ENCODE results near the gene HELQ.

Gene HELQ

DNA sequence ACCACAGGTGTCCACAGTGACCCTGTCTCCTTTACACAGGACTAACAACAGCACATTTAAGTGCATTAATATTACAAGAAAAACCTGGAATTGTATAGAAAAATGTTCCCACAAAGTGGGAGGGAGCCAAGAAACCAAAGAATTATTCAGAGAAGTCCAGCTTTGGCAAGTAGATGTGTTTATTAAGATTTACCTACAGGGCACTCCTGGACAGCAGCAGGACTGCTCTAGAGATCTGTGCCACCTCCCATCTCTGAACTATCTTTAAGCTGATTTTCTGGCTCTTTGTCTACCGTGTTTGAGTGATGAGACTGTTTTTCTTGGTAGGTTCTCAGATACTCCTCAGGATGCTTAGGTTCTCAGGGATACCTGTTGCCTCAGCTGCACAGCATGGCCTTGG lies 82.7 kb downstream of the HELQ start:
- peaks cover 2% of the 10 kb centered on the region for H3K9me3 ChIP-seq (ENCODE audit: low read depth, low read length)
- TF ChIP-seq EZH2 (IDR thresholded peaks at IDR 0.05) (no peak), POLR2AphosphoS5 (IDR thresholded peaks at IDR 0.05; ENCODE audit: borderline replicate concordance, low read depth, low read length) (no peak), FOXP2 (optimal IDR thresholded peaks at IDR 0.05; ENCODE audit: control extremely low read depth, extremely low read length, insufficient read depth) (no peak)
- DNase-seq (ENCODE audit: low read depth, low spot score) = no peak
- no peak overlapping the region for H3K4me3 ChIP-seq
- H3K27ac ChIP-seq = no peak overlapping the region
- no peak overlapping the region for H3K9ac ChIP-seq (ENCODE audit: insufficient read length)
- H3K36me3 ChIP-seq (ENCODE audit: insufficient read depth, low read length) = no peaks in the 10 kb centered on the region

DNA sequence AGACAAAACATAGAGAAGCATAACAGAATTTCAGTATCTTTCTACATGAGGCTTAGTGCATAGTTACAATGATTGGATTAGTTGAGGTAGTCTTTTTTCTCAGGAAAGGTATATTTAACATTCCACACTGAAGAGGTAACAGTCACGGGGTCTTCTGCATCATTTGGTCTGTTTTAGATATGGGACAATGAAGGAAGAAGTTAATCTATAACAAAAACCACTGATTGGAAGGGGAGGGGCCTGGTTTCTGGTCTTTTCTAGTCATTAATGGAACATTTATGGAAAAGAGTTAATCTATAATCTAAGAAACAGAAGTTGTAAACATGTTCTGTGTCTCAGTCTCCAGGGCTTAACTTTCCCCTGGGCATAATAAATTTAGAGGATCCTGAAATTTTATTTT lies 83.7 kb downstream of the HELQ start:
- Histone ChIP-seq H3K36me3 (ENCODE audit: insufficient read depth, low read length) (no peaks in the 10 kb centered on the region), H3K27ac (no peak overlapping the region)

DNA sequence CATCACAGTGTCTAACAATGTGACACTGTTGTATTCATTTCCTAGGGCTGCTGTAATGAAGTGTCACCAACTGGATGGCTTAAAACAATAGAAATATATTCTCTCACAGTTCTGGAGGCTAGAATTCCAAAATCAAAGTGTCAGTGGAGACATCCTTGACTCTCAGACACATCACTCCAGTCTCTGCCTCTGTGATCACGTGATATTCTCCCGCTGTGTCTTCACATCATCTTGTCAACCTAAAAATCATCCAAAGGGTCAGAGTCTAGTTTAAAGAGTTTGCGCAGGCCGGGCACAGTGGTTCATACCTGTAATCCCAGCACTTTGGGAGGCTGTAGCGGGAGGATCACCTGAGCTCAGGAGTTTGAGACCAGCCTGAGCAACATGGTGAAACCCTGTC lies 84.4 kb downstream of the HELQ start:
- H3K36me3 ChIP-seq (ENCODE audit: insufficient read depth, low read length) = no peaks in the 10 kb centered on the region
- H3K9me3 ChIP-seq (ENCODE audit: low read depth, low read length) = no peaks in the 10 kb centered on the region
- no peak for TF ChIP-seq POLR2AphosphoS5 (IDR thresholded peaks at IDR 0.05; ENCODE audit: borderline replicate concordance, low read depth, low read length)
- TF ChIP-seq EZH2 (IDR thresholded peaks at IDR 0.05) = no peak
- no peak for TF ChIP-seq FOXP2 (optimal IDR thresholded peaks at IDR 0.05; ENCODE audit: control extremely low read depth, extremely low read length, insufficient read depth)
- no peak overlapping the region for H3K27ac ChIP-seq
- no peak overlapping the region for H3K4me3 ChIP-seq
- DNase-seq (ENCODE audit: low read depth, low spot score) = no peak
- H3K9ac ChIP-seq (ENCODE audit: insufficient read length) = no peak overlapping the region

More for the DNA sequence above, 83.7 kb downstream of the HELQ start:
- Histone ChIP-seq H3K4me3 (no peak overlapping the region), H3K9ac (ENCODE audit: insufficient read length) (no peak overlapping the region), H3K9me3 (ENCODE audit: low read depth, low read length) (no peaks in the 10 kb centered on the region)
- no peak for DNase-seq (ENCODE audit: low read depth, low spot score)
- TF ChIP-seq EZH2 (IDR thresholded peaks at IDR 0.05) = no peak
- no peak for TF ChIP-seq FOXP2 (optimal IDR thresholded peaks at IDR 0.05; ENCODE audit: control extremely low read depth, extremely low read length, insufficient read depth)

DNA sequence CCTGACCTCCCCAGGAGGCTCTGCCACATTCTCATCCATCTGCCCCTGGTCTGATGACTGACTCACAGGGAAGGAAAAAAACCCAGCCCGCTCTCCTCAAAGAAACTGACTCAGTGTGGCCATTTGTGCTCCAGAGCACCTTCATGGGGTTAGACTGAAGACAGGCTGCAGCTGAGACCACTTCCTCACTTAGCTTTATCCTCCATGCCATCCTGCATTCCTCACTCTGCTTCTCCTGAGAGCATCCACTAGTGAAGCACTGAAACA lies 85.0 kb downstream of the HELQ start:
- DNase-seq (ENCODE audit: low read depth, low spot score) = no peak
- Histone ChIP-seq H3K4me3 (no peak overlapping the region), H3K9me3 (ENCODE audit: low read depth, low read length) (no peaks in the 10 kb centered on the region), H3K9ac (ENCODE audit: insufficient read length) (no peak overlapping the region), H3K27ac (no peak overlapping the region), H3K36me3 (ENCODE audit: insufficient read depth, low read length) (no peaks in the 10 kb centered on the region)
- TF ChIP-seq EZH2 (IDR thresholded peaks at IDR 0.05) (no peak), FOXP2 (optimal IDR thresholded peaks at IDR 0.05; ENCODE audit: control extremely low read depth, extremely low read length, insufficient read depth) (no peak), POLR2AphosphoS5 (IDR thresholded peaks at IDR 0.05; ENCODE audit: borderline replicate concordance, low read depth, low read length) (no peak)

DNA sequence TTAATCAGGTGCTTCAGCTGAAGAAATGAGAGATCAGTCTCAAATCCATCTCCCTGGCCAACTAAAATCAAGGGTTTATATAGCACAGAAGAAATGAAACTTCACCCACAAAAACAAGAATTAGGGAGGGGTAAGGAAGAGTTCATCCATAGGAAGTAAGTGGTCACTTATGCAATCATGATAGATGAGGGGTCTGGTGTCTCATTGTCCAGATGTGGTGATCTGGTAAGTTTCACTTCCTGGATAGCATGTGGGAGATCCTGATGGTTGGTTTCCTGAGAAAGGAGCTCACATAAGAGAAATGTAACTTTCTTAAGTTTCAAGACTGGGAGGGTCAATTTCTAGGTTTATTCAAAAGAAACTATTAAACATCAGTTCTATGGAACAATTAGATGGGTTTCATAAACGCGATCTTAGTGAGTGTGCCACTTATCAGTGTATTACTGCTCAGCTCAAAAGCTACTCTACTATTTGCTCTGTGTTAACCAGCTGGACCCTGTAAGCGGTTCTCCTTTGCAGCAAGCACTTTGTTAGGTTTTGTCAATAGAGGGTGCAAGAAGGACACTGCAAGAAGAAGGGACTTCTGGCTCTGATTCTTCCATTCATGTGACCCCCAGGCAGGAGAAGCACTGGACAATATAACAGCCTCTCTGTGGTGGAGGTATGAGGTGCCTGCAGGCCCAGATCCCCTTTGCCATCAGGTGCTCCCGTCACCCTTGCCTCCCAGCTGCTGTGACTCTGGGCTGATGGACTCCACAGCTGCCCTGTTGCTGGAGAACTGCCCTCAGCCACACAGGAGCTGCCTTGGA lies 85.6 kb downstream of the HELQ start:
- H3K27ac ChIP-seq = no peak overlapping the region
- H3K36me3 ChIP-seq (ENCODE audit: insufficient read depth, low read length) = no peaks in the 10 kb centered on the region

DNA sequence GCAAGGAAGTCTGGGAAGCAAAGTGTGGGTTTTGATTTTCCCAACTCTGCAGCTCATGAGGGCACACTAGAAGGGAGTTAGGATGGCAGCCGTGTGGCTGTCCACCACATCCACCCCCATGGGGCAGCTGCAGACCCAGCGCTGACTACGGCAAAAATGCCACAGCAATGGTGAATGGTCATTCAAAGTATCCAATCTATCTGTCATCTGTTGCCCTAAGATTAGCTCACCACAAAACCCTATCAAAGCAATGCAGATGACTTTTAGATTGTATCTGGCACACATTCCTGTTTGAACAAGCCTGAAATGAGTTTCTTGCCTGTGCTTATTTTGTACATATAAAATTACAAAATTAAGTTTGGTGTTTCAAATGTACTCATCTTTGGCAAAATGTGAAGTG lies 91.3 kb downstream of the HELQ start:
- DNase-seq (ENCODE audit: low read depth, low spot score) = no peak
- no peaks in the 10 kb centered on the region for H3K9me3 ChIP-seq (ENCODE audit: low read depth, low read length)
- H3K36me3 ChIP-seq (ENCODE audit: insufficient read depth, low read length) = no peaks in the 10 kb centered on the region
- no peak overlapping the region for H3K4me3 ChIP-seq
- H3K9ac ChIP-seq (ENCODE audit: insufficient read length) = no peak overlapping the region
- no peak for TF ChIP-seq FOXP2 (optimal IDR thresholded peaks at IDR 0.05; ENCODE audit: control extremely low read depth, extremely low read length, insufficient read depth)
- TF ChIP-seq EZH2 (IDR thresholded peaks at IDR 0.05) = no peak
- no peak for TF ChIP-seq POLR2AphosphoS5 (IDR thresholded peaks at IDR 0.05; ENCODE audit: borderline replicate concordance, low read depth, low read length)
- no peak overlapping the region for H3K27ac ChIP-seq

More for the DNA sequence above, 85.6 kb downstream of the HELQ start:
- no peak overlapping the region for H3K4me3 ChIP-seq
- DNase-seq (ENCODE audit: low read depth, low spot score) = no peak
- TF ChIP-seq POLR2AphosphoS5 (IDR thresholded peaks at IDR 0.05; ENCODE audit: borderline replicate concordance, low read depth, low read length) (no peak), EZH2 (IDR thresholded peaks at IDR 0.05) (no peak), FOXP2 (optimal IDR thresholded peaks at IDR 0.05; ENCODE audit: control extremely low read depth, extremely low read length, insufficient read depth) (no peak)
- no peaks in the 10 kb centered on the region for H3K9me3 ChIP-seq (ENCODE audit: low read depth, low read length)
- no peak overlapping the region for H3K9ac ChIP-seq (ENCODE audit: insufficient read length)

DNA sequence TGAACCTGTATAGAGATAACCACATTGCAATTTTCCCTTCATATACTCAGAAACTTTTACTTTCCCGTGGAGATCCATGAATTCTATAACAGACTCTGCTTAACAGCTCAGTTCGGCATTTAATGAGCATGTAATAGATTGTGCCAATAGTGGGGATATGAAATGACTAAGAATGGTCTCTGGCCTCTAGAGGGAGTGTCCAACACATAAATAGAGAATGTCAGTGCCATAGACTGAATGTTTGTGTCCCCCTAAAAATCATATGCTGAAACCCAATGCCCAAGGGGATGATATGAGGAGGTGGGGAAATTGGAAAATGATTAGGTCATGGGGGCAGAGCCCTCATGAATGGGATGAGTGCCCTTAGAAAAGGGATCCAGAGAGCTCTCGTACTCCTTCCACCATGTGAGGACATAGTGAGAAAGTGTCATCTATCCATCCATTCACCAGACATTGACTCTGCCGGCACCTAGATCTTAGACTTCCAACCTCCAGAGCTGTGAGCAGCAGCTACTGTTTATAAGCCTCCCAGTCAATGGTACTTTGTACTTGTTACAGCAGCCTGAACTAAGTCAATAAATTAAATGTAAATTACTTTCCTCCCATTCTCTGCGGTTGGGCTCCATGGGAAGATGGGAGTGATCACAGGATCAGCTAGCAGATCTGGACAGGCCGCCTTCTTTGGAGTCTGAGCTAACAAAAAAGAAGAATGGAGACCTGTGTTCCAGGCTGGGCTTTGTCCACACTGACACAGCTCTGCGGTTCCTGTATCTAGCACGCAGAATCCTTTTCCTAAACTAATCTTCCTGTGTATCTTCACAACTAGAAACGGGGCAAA lies 92.9 kb downstream of the HELQ start:
- no peak for TF ChIP-seq EZH2 (IDR thresholded peaks at IDR 0.05)
- TF ChIP-seq FOXP2 (optimal IDR thresholded peaks at IDR 0.05; ENCODE audit: control extremely low read depth, extremely low read length, insufficient read depth) = no peak
- no peak for TF ChIP-seq POLR2AphosphoS5 (IDR thresholded peaks at IDR 0.05; ENCODE audit: borderline replicate concordance, low read depth, low read length)
- Histone ChIP-seq H3K4me3 (no peak overlapping the region), H3K9me3 (ENCODE audit: low read depth, low read length) (no peaks in the 10 kb centered on the region), H3K9ac (ENCODE audit: insufficient read length) (no peak overlapping the region), H3K36me3 (ENCODE audit: insufficient read depth, low read length) (no peaks in the 10 kb centered on the region), H3K27ac (no peak overlapping the region)
- no peak for DNase-seq (ENCODE audit: low read depth, low spot score)

DNA sequence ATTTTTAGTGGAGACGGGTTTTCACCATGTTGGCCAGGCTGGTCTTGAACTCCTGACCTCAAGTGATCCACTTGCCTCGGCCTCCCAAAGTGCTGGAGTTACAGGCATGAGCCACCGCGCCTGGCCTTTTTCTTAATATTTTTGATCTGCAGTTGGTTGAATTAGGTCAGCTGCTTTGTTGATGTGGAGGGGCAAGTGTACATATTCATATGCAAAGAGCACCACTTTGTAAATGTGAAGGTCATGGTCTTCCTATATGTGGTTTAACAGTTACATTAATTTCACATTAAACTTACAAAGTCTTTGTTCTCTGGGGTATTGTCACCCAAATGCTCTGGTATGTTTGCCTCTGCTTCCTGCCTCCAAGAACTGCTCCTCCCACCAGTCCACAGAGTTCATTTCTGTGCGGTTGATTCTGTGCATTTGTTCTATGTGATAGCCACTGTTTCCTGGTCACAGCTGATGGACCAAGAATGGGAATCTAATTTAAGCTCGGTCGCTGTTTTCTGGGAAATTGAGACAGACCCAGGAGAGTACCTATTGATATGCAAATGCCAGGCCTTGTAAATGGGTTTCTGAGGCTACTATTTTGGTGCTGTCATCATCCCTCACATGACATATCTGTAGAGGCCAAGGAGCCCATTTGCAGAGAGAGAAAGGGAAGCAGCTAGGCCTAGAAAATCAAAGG lies 94.1 kb downstream of the HELQ start:
- DNase-seq (ENCODE audit: low read depth, low spot score) = no peak
- Histone ChIP-seq H3K9me3 (ENCODE audit: low read depth, low read length) (no peaks in the 10 kb centered on the region), H3K9ac (ENCODE audit: insufficient read length) (no peak overlapping the region), H3K4me3 (no peak overlapping the region), H3K36me3 (ENCODE audit: insufficient read depth, low read length) (no peaks in the 10 kb centered on the region), H3K27ac (no peak overlapping the region)
- TF ChIP-seq EZH2 (IDR thresholded peaks at IDR 0.05) (no peak), FOXP2 (optimal IDR thresholded peaks at IDR 0.05; ENCODE audit: control extremely low read depth, extremely low read length, insufficient read depth) (no peak), POLR2AphosphoS5 (IDR thresholded peaks at IDR 0.05; ENCODE audit: borderline replicate concordance, low read depth, low read length) (no peak)

Measured in SK-N-MC (cell line).